ENCODE data around the gene DIS3L2.
"Not testable (repeated sequence)": the region's sequence is repeated elsewhere in the genome, so short reads cannot be mapped to it uniquely, and the experiment has no call there.

DIS3L2 gene

GRCh38 chr2:232325324-232326273, 364.1 kb downstream of the DIS3L2 start:
- no peak for DNase-seq

GRCh38 chr2:232326274-232327104, 365.0 kb downstream of the DIS3L2 start:
- not testable (repeated sequence) for DNase-seq

- DNase-seq = no peak
Measured at GRCh38 chr2:232327105-232328031, 365.9 kb downstream of the DIS3L2 start.

- DNase-seq = no peak
Measured at GRCh38 chr2:232328032-232328422, 366.5 kb downstream of the DIS3L2 start.

GRCh38 chr2:232328516-232329460, 367.3 kb downstream of the DIS3L2 start:
- no peak for DNase-seq

GRCh38 chr2:232329716-232330067, 368.2 kb downstream of the DIS3L2 start:
- DNase-seq = no peak

GRCh38 chr2:232330068-232330999, 368.8 kb downstream of the DIS3L2 start:
- DNase-seq = no peak

GRCh38 chr2:232331061-232331460, 369.5 kb downstream of the DIS3L2 start:
- not testable (repeated sequence) for DNase-seq

GRCh38 chr2:232331641-232332040, 370.1 kb downstream of the DIS3L2 start:
- DNase-seq = not testable (repeated sequence)

GRCh38 chr2:232332244-232332939, 370.9 kb downstream of the DIS3L2 start:
- DNase-seq = not testable (repeated sequence)

- DNase-seq = no peak
Measured at GRCh38 chr2:232332940-232333259, 371.4 kb downstream of the DIS3L2 start.

- no peak for DNase-seq
Measured at GRCh38 chr2:232333361-232334135, 372.0 kb downstream of the DIS3L2 start.

- DNase-seq = not testable (repeated sequence)
Measured at GRCh38 chr2:232334136-232334884, 372.8 kb downstream of the DIS3L2 start.

GRCh38 chr2:232334885-232335205, 373.3 kb downstream of the DIS3L2 start:
- DNase-seq = not testable (repeated sequence)

GRCh38 chr2:232335206-232335858, 373.8 kb downstream of the DIS3L2 start:
- not testable (repeated sequence) for DNase-seq

- no peak for DNase-seq
Measured at GRCh38 chr2:232335859-232336215, 374.3 kb downstream of the DIS3L2 start.

- no peak for DNase-seq
Measured at GRCh38 chr2:232336241-232336736, 374.8 kb downstream of the DIS3L2 start.
